Tibial artery (tissue), 4 donors: ENCODE results near the gene PATE4.
"Not testable (repeated sequence)": the region's sequence is repeated elsewhere in the genome, so short reads cannot be mapped to it uniquely, and the experiment has no call there.

Experiments
- DNase-seq, 2 donors: peaks; one replicate each; pipeline ENCODE4 v3.0.0-alpha.2; 2019
- H3K27ac ChIP-seq, 2 donors: fragments of 200-600 bp; sonication (generic) in 1 of 2; 1 replicate in 1 of 2; 2 replicates in 1 of 2; pipeline ENCODE4 v1.5.1; 2018 to 2019; ENCODE audit warnings: mild to moderate bottlenecking in 1 of 2
- H3K27me3 ChIP-seq, 2 donors: fragments of 200-600 bp; sonication (generic) in 1 of 2; one replicate each; pipeline versions ENCODE4 v1.5.1 to v1.6.0; 2016 to 2019
- H3K36me3 ChIP-seq, 3 donors: fragments of 200-600 bp; sonication (generic) in 2 of 3; one replicate each; pipeline ENCODE4 v1.5.1; 2016 to 2019; ENCODE audit warnings: mild to moderate bottlenecking in 2 of 3
- H3K4me1 ChIP-seq, 4 donors: fragments of 200-600 bp; sonication (generic) in 2 of 4; 1 replicate in 3 of 4; 2 replicates in 1 of 4; pipeline ENCODE4 v1.5.1; 2016 to 2019
- H3K4me3 ChIP-seq, 2 donors: fragments of 200-600 bp; sonication (generic) in 1 of 2; 1 replicate in 1 of 2; 2 replicates in 1 of 2; pipeline ENCODE4 v1.5.1; 2018 to 2019; ENCODE audit warnings: mild to moderate bottlenecking in 2 of 2
- H3K9me3 ChIP-seq, 3 donors: fragments of 200-600 bp; sonication (generic) in 1 of 3; one replicate each; pipeline ENCODE4 v1.5.1; 2016 to 2019
- intact Hi-C: fragments of 100-400 bp; cut with DNase I; formaldehyde crosslinking; loops from one replicate; pipeline ENCODE4 v1.15.0; 2023; ENCODE audit warnings: low total_unique reads
- TF ChIP-seq, protein P1 (sequence below), 2 experiments: fragments of 200-600 bp in 1 of 2; fragments of 450-650 bp in 1 of 2; IDR thresholded peaks; one replicate each; pipeline ENCODE4 v1.5.1; 2017 to 2019; ENCODE audit warnings: antibody characterized with exemption in 2 of 2, mild to moderate bottlenecking in 1 of 2, moderate library complexity in 1 of 2

PATE4 gene

GRCh38 chr11:125802387-125802786 lies 30.7 kb upstream of the PATE4 start:
- H3K9me3 ChIP-seq = peaks cover 8 to 18% (median 16%) of the 10 kb centered on the region in 3 donors
- H3K27ac ChIP-seq = no peak overlapping the region
- TF ChIP-seq, protein P1, sequence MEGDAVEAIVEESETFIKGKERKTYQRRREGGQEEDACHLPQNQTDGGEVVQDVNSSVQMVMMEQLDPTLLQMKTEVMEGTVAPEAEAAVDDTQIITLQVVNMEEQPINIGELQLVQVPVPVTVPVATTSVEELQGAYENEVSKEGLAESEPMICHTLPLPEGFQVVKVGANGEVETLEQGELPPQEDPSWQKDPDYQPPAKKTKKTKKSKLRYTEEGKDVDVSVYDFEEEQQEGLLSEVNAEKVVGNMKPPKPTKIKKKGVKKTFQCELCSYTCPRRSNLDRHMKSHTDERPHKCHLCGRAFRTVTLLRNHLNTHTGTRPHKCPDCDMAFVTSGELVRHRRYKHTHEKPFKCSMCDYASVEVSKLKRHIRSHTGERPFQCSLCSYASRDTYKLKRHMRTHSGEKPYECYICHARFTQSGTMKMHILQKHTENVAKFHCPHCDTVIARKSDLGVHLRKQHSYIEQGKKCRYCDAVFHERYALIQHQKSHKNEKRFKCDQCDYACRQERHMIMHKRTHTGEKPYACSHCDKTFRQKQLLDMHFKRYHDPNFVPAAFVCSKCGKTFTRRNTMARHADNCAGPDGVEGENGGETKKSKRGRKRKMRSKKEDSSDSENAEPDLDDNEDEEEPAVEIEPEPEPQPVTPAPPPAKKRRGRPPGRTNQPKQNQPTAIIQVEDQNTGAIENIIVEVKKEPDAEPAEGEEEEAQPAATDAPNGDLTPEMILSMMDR (IDR thresholded peaks at IDR 0.05) = no peak
- H3K4me3 ChIP-seq = no peak overlapping the region
- DNase-seq = no peak
- no peaks in the 10 kb centered on the region for H3K36me3 ChIP-seq
- H3K27me3 ChIP-seq = no peaks in the 10 kb centered on the region
- no peaks in the 10 kb centered on the region for H3K4me1 ChIP-seq
- intact Hi-C loops = no loop called here

DNA sequence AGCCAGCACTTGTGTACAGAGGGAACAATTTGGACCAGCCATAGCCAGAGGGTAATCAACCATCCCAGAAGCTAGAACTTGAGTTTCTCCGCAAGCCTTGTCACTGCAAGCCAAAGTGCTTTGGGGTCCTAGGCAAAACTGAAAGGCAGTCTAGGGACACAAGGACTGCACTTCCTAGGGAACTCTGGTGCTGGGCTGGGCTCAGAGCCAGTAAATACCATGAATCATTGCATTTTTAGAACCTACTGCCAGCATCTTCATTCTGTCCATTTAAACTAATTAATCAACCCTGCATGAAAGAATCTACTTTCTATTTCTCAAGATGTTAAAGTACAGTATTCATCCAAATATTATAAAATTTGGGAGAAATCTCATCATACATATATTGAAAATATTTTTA lies 25.2 kb upstream of the PATE4 start:
- intact Hi-C loops = no loop called here
- peaks cover 3 to 16% (median 11%) of the 10 kb centered on the region in 3 donors for H3K9me3 ChIP-seq
- no peaks in the 10 kb centered on the region for H3K27me3 ChIP-seq
- no peak for DNase-seq
- no peak overlapping the region for H3K27ac ChIP-seq
- no peaks in the 10 kb centered on the region for H3K4me1 ChIP-seq
- no peak overlapping the region for H3K4me3 ChIP-seq
- TF ChIP-seq, protein P1 (IDR thresholded peaks at IDR 0.05) = no peak
- H3K36me3 ChIP-seq = no peaks in the 10 kb centered on the region

- intact Hi-C loops = no loop called here
- no peaks in the 10 kb centered on the region for H3K27me3 ChIP-seq
- TF ChIP-seq, protein P1 (IDR thresholded peaks at IDR 0.05) = no peak
- peaks cover 2 to 11% (median 9%) of the 10 kb centered on the region in 3 donors for H3K9me3 ChIP-seq
- no peak overlapping the region for H3K4me3 ChIP-seq
- no peaks in the 10 kb centered on the region for H3K36me3 ChIP-seq
- H3K4me1 ChIP-seq = no peaks in the 10 kb centered on the region
- no peak for DNase-seq
- no peak overlapping the region for H3K27ac ChIP-seq
Measured at GRCh38 chr11:125835748-125836147, 2.6 kb downstream of the PATE4 start.

GRCh38 chr11:125842321-125842948 lies 9.3 kb downstream of the PATE4 start:
- TF ChIP-seq, protein P1 (IDR thresholded peaks at IDR 0.05) = no peak
- H3K9me3 ChIP-seq = peaks cover 2 to 27% (median 16%) of the 10 kb centered on the region in 3 donors
- H3K4me1 ChIP-seq = no peaks in the 10 kb centered on the region
- H3K4me3 ChIP-seq = no peak overlapping the region
- intact Hi-C loops = no loop called here
- H3K27ac ChIP-seq = no peak overlapping the region
- no peak for DNase-seq
- H3K36me3 ChIP-seq = no peaks in the 10 kb centered on the region
- no peaks in the 10 kb centered on the region for H3K27me3 ChIP-seq

DNA sequence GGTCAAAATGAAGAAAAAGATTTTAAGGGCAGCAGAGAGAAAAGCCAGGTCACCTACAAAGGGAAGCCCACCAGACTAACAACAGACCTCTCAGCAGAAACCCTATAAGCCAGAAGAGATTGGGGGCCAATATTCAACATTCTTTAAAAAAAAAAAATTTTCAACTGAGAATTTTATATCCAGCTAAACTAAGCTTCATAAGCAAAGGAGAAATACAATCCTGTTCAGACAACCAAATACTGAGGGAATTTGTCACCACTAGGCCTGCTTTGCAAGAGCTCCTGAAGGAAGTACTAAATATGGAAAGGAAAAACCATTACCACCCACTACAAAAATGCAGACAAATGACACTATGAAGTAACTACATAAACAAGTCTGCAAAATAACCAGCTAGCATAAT lies 13.1 kb downstream of the PATE4 start:
- intact Hi-C loops = no loop called here
- Histone ChIP-seq H3K4me3 (no peak overlapping the region), H3K36me3 (no peaks in the 10 kb centered on the region), H3K4me1 (no peaks in the 10 kb centered on the region), H3K27ac (no peak overlapping the region), H3K9me3 (peaks cover 0 to 27% (median 16%) of the 10 kb centered on the region in 3 donors), H3K27me3 (no peaks in the 10 kb centered on the region)
- TF ChIP-seq, protein P1 (IDR thresholded peaks at IDR 0.05) = no peak
- DNase-seq = no peak

- DNase-seq, H3K27me3 ChIP-seq, H3K27ac ChIP-seq, intact Hi-C loops, H3K36me3 ChIP-seq, H3K4me3 ChIP-seq, H3K9me3 ChIP-seq, H3K4me1 ChIP-seq: not testable (repeated sequence)
Measured at GRCh38 chr11:125857670-125858069, 24.6 kb downstream of the PATE4 start.

DNA sequence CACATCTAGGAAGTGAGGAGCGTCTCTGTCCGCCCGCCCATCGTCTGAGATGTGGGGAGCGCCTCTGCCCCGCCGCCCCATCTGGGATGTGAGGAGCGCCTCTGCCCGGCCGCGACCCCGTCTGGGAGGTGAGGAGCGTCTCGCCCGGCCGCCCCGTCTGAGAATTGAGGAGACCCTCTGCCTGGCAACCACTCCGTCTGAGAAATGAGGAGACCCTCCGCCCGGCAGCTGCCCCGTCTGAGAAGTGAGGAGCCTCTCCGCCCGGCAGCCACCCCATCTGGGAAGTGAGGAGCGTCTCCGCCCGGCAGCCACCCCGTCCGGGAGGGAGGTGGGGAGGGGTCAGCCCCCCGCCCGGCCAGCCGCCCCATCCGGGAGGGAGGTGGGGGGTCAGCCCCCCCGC lies 29.7 kb downstream of the PATE4 start:
- DNase-seq, H3K36me3 ChIP-seq, intact Hi-C loops, H3K27ac ChIP-seq, H3K27me3 ChIP-seq, H3K4me3 ChIP-seq, H3K9me3 ChIP-seq, H3K4me1 ChIP-seq: not testable (repeated sequence)

DNA sequence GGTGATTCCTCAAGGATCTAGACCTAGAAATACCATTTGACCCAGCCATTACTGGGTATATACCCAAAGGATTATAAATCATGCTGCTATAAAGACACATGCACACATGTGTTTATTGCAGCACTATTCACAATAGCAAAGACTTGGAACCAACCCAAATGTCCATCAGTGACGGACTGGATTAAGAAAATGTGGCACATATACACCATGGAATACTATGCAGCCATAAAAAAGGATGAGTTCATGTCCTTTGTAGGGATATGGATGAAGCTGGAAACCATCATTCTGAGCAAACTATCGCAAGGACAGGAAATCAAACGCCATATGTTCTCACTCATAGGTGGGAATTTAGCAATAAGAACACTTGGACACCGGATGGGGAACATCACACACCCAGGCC lies 32.2 kb downstream of the PATE4 start:
- H3K27me3 ChIP-seq, intact Hi-C loops, H3K27ac ChIP-seq, DNase-seq, H3K36me3 ChIP-seq, H3K4me1 ChIP-seq, H3K4me3 ChIP-seq, H3K9me3 ChIP-seq: not testable (repeated sequence)
